ENCODE measurements around the gene AFAP1L1.
A peak's percentile ranks its signal among the peaks of the same experiment; 100 is the strongest.
"Not testable (repeated sequence)": the region's sequence is repeated elsewhere in the genome, so short reads cannot be mapped to it uniquely, and the experiment has no call there.

AFAP1L1 gene

GRCh38 chr5:149262315-149262714 is 9.3 kb upstream of the AFAP1L1 start:
- no peak for DNase-seq

- no peak for DNase-seq
Observed at GRCh38 chr5:149264439-149265067, 7.1 kb upstream of the AFAP1L1 start.

GRCh38 chr5:149265068-149265465 is 6.6 kb upstream of the AFAP1L1 start:
- DNase-seq: no peak

GRCh38 chr5:149265597-149265996 is 6.1 kb upstream of the AFAP1L1 start:
- DNase-seq: no peak

GRCh38 chr5:149267241-149267973 is 4.3 kb upstream of the AFAP1L1 start:
- DNase-seq: no peak

- DNase-seq: no peak
Observed at GRCh38 chr5:149268928-149269557, 2.6 kb upstream of the AFAP1L1 start.

- DNase-seq: no peak
Observed at GRCh38 chr5:149271195-149271715, 404 bp upstream of the AFAP1L1 start.

- DNase-seq: not testable (repeated sequence)
Observed at GRCh38 chr5:149272781-149273180, 1.1 kb downstream of the AFAP1L1 start.

- DNase-seq: no peak
Observed at GRCh38 chr5:149273237-149273636, 1.6 kb downstream of the AFAP1L1 start.

- no peak for DNase-seq
Observed at GRCh38 chr5:149273950-149274349, 2.3 kb downstream of the AFAP1L1 start.

- DNase-seq: no peak
Observed at GRCh38 chr5:149274939-149275338, 3.3 kb downstream of the AFAP1L1 start.

GRCh38 chr5:149277801-149278200 is 6.1 kb downstream of the AFAP1L1 start:
- DNase-seq: no peak

GRCh38 chr5:149278451-149279210 is 7.0 kb downstream of the AFAP1L1 start:
- DNase-seq: no peak

GRCh38 chr5:149279661-149280060 is 8.0 kb downstream of the AFAP1L1 start:
- DNase-seq: no peak

GRCh38 chr5:149280124-149280523 is 8.5 kb downstream of the AFAP1L1 start:
- DNase-seq: no peak

GRCh38 chr5:149280802-149281201 is 9.1 kb downstream of the AFAP1L1 start:
- no peak for DNase-seq

GRCh38 chr5:149282027-149282965 is 10.6 kb downstream of the AFAP1L1 start:
- DNase-seq: no peak

GRCh38 chr5:149282966-149283332 is 11.3 kb downstream of the AFAP1L1 start:
- DNase-seq: no peak

GRCh38 chr5:149283626-149284480 is 12.2 kb downstream of the AFAP1L1 start:
- DNase-seq: peak; percentile 61

- no peak for DNase-seq
Observed at GRCh38 chr5:149284501-149284900, 12.8 kb downstream of the AFAP1L1 start.

- no peak for DNase-seq
Observed at GRCh38 chr5:149285153-149285552, 13.5 kb downstream of the AFAP1L1 start.

Data from NCI-H1092 (cell line).